ENCODE results near the gene RASGEF1B. TPM values are rescaled to one million over a fixed set of nuclear protein-coding genes. Genes with fewer than 3 reads are reported as not detected.

The RASGEF1B gene
- total RNA-seq, 2 donors from 2014 or later, result 6.3 to 8.5 TPM

- no peak overlapping the region for H3K4me3 ChIP-seq
- H3K36me3 ChIP-seq, result peaks cover 46% of the 10 kb centered on the region
- no peaks in the 10 kb centered on the region for H3K27me3 ChIP-seq
- no peaks in the 10 kb centered on the region for H3K9me3 ChIP-seq
- no peaks in the 10 kb centered on the region for H3K4me1 ChIP-seq
- no peak for DNase-seq (ENCODE audit: low spot score)
- no peak for TF ChIP-seq CTCF (IDR thresholded peaks at IDR 0.05)
- H3K27ac ChIP-seq, result no peak overlapping the region
Observed at GRCh38 chr4:81431971-81432370, 39.7 kb downstream of the RASGEF1B start.

DNA sequence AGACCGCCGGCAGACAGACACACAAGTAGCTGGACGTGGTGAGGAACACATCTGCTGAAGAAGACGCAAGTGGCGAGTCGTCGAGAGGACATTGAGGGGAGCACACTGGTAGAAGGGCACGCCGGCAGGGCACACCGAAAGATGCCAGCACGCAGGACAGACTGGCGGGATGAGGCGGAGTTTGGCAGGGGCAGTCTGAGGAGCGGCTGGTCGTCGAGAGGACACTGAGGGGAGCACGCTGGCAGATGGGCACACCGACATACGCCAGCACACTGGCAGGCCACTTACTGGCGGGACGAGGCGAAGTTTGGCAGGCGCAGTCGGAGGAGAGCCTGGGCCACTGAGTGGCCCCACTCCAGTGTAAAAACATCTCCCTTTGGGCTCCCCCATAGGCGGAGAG lies 42.1 kb downstream of the RASGEF1B start:
- Histone ChIP-seq H3K9me3 (no peaks in the 10 kb centered on the region), H3K36me3 (peaks cover 46% of the 10 kb centered on the region), H3K4me1 (no peaks in the 10 kb centered on the region), H3K27me3 (no peaks in the 10 kb centered on the region), H3K4me3 (no peak overlapping the region), H3K27ac (no peak overlapping the region)
- no peak for TF ChIP-seq CTCF (IDR thresholded peaks at IDR 0.05)
- DNase-seq (ENCODE audit: low spot score), result no peak

DNA sequence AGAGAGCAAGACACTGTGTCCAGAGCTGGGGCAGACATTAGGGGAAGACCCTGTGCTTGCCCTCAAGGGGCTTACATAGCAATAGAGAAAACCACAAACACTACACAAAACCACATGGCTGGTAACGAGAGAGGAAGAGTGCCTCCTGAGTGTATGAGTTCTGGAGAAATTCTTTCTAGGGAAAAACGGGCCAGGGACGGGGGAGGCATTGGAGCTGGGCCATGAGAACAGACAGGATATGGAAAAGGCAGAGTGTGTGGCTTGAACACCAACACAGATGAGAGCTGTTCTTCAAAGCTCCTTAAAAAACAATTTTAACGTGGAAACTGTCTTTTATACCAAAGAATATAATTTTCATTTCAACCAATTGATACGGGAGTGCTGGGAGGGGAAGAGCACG lies 42.7 kb downstream of the RASGEF1B start:
- H3K4me1 ChIP-seq, result no peaks in the 10 kb centered on the region
- no peak overlapping the region for H3K27ac ChIP-seq
- no peak overlapping the region for H3K4me3 ChIP-seq
- peaks cover 41% of the 10 kb centered on the region for H3K36me3 ChIP-seq
- TF ChIP-seq CTCF (IDR thresholded peaks at IDR 0.05), result no peak
- no peak for DNase-seq (ENCODE audit: low spot score)
- no peaks in the 10 kb centered on the region for H3K27me3 ChIP-seq
- H3K9me3 ChIP-seq, result no peaks in the 10 kb centered on the region

DNA sequence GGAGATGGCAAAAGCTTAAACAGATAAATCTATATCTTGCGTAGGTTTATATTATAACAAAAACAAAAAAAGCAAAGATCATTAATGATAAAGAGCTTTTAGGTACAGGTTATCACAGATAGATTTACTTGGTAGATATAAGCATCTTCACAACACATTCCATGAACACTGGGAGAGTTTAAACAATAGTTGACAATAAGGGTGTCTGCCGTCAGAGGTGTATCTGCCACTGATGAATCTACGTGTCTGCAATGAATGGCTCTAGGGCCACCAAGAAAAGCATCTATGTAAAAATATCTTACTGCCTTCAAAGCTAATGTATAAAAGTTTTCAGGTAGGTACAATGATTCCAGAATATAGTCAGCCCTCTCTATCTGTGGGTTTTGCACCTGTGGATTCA lies 43.7 kb downstream of the RASGEF1B start:
- TF ChIP-seq CTCF (IDR thresholded peaks at IDR 0.05), result no peak
- no peak for DNase-seq (ENCODE audit: low spot score)
- Histone ChIP-seq H3K4me3 (no peak overlapping the region), H3K27me3 (no peaks in the 10 kb centered on the region), H3K9me3 (no peaks in the 10 kb centered on the region), H3K4me1 (no peaks in the 10 kb centered on the region), H3K27ac (no peak overlapping the region), H3K36me3 (peaks cover 33% of the 10 kb centered on the region)

DNA sequence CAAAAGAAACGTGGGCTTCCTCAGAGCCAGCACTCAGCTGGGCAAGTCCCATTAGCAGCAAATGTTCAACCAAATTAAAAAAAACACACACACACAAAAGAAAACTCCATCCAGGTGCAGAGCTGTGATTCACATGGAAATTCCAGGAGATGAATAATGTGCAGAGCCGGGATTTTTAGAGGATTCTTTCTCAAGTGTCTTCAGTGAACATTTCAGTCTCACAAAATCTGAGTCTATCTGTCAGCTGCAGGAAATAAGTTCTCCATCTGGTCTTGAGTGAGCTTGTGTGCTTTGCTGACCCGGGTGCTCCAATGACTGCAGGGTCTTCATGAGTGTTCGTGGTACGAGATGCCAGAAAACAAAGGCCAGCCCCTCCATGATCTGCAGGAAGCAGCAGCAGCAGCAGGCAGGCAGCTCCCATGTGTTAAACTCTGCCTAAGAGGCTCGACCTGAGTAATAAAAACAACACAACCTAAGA lies 44.3 kb downstream of the RASGEF1B start:
- no peak for DNase-seq (ENCODE audit: low spot score)
- H3K27me3 ChIP-seq, result no peaks in the 10 kb centered on the region
- H3K4me3 ChIP-seq, result no peak overlapping the region
- no peaks in the 10 kb centered on the region for H3K9me3 ChIP-seq
- no peak overlapping the region for H3K27ac ChIP-seq
- no peaks in the 10 kb centered on the region for H3K4me1 ChIP-seq
- H3K36me3 ChIP-seq, result peaks cover 31% of the 10 kb centered on the region
- no peak for TF ChIP-seq CTCF (IDR thresholded peaks at IDR 0.05)

- no peak overlapping the region for H3K4me3 ChIP-seq
- no peaks in the 10 kb centered on the region for H3K4me1 ChIP-seq
- no peaks in the 10 kb centered on the region for H3K27me3 ChIP-seq
- peaks cover 26% of the 10 kb centered on the region for H3K36me3 ChIP-seq
- no peaks in the 10 kb centered on the region for H3K9me3 ChIP-seq
- DNase-seq (ENCODE audit: low spot score), result no peak
- TF ChIP-seq CTCF (IDR thresholded peaks at IDR 0.05), result no peak
- H3K27ac ChIP-seq, result no peak overlapping the region
Observed at GRCh38 chr4:81426770-81427289, 44.9 kb downstream of the RASGEF1B start.
